Measurements from ENCODE around the gene PIK3R3.

The PIK3R3 gene

GRCh38 chr1:46076343-46076742 is 56.1 kb downstream of the PIK3R3 start:
- Histone ChIP-seq H2AFZ (ENCODE audit: low read depth) (no peak overlapping the region), H3K27ac (no peak overlapping the region), H3K79me2 (ENCODE audit: insufficient read depth, low read depth) (no peaks in the 10 kb centered on the region), H3K27me3 (ENCODE audit: insufficient read depth, low read depth) (no peaks in the 10 kb centered on the region), H3K4me2 (no peak overlapping the region), H4K20me1 (ENCODE audit: insufficient read depth) (no peaks in the 10 kb centered on the region), H3K36me3 (ENCODE audit: insufficient read depth) (no peaks in the 10 kb centered on the region), H3K4me3 (IDR thresholded peaks at IDR 0.05; ENCODE audit: insufficient read depth, low read depth, low read length) (no peak overlapping the region), H3K9ac (no peak overlapping the region), H3K4me1 (ENCODE audit: low read depth, poor library complexity, severe bottlenecking) (no peaks in the 10 kb centered on the region)
- no peak for TF ChIP-seq CTCF (conservative IDR thresholded peaks at IDR 0.05; ENCODE audit: low read depth, low read length)

- Histone ChIP-seq H3K27ac (no peak overlapping the region), H3K9ac (no peak overlapping the region), H3K27me3 (ENCODE audit: insufficient read depth, low read depth) (no peaks in the 10 kb centered on the region), H3K4me3 (IDR thresholded peaks at IDR 0.05; ENCODE audit: insufficient read depth, low read depth, low read length) (no peak overlapping the region), H3K4me2 (no peak overlapping the region), H4K20me1 (ENCODE audit: insufficient read depth) (no peaks in the 10 kb centered on the region), H3K79me2 (ENCODE audit: insufficient read depth, low read depth) (no peaks in the 10 kb centered on the region), H3K4me1 (ENCODE audit: low read depth, poor library complexity, severe bottlenecking) (no peaks in the 10 kb centered on the region), H2AFZ (ENCODE audit: low read depth) (no peak overlapping the region), H3K36me3 (ENCODE audit: insufficient read depth) (no peaks in the 10 kb centered on the region)
- no peak for TF ChIP-seq CTCF (conservative IDR thresholded peaks at IDR 0.05; ENCODE audit: low read depth, low read length)
Measured at GRCh38 chr1:46072975-46073374, 59.5 kb downstream of the PIK3R3 start.

GRCh38 chr1:46070164-46070814 is 62.1 kb downstream of the PIK3R3 start:
- Histone ChIP-seq H3K27me3 (ENCODE audit: insufficient read depth, low read depth) (no peaks in the 10 kb centered on the region), H3K4me1 (ENCODE audit: low read depth, poor library complexity, severe bottlenecking) (peaks cover 5% of the 10 kb centered on the region), H3K4me2 (no peak overlapping the region), H3K79me2 (ENCODE audit: insufficient read depth, low read depth) (no peaks in the 10 kb centered on the region), H2AFZ (ENCODE audit: low read depth) (no peak overlapping the region), H3K9ac (no peak overlapping the region), H3K36me3 (ENCODE audit: insufficient read depth) (no peaks in the 10 kb centered on the region), H3K27ac (no peak overlapping the region), H3K4me3 (IDR thresholded peaks at IDR 0.05; ENCODE audit: insufficient read depth, low read depth, low read length) (no peak overlapping the region), H4K20me1 (ENCODE audit: insufficient read depth) (no peaks in the 10 kb centered on the region)
- TF ChIP-seq CTCF (conservative IDR thresholded peaks at IDR 0.05; ENCODE audit: low read depth, low read length), result no peak

- no peak overlapping the region for H2AFZ ChIP-seq (ENCODE audit: low read depth)
- H3K79me2 ChIP-seq (ENCODE audit: insufficient read depth, low read depth), result no peaks in the 10 kb centered on the region
- no peaks in the 10 kb centered on the region for H4K20me1 ChIP-seq (ENCODE audit: insufficient read depth)
- no peak overlapping the region for H3K27ac ChIP-seq
- H3K27me3 ChIP-seq (ENCODE audit: insufficient read depth, low read depth), result no peaks in the 10 kb centered on the region
- H3K4me2 ChIP-seq, result no peak overlapping the region
- no peak overlapping the region for H3K9ac ChIP-seq
- peaks cover 23% of the 10 kb centered on the region for H3K4me1 ChIP-seq (ENCODE audit: low read depth, poor library complexity, severe bottlenecking)
- H3K36me3 ChIP-seq (ENCODE audit: insufficient read depth), result no peaks in the 10 kb centered on the region
- TF ChIP-seq CTCF (conservative IDR thresholded peaks at IDR 0.05; ENCODE audit: low read depth, low read length), result no peak
- no peak overlapping the region for H3K4me3 ChIP-seq (IDR thresholded peaks at IDR 0.05; ENCODE audit: insufficient read depth, low read depth, low read length)
Measured at GRCh38 chr1:46068525-46068924, 63.9 kb downstream of the PIK3R3 start.

Data from KMS-11 (cell line).